Naive B cell (primary cell): ENCODE measurements around the gene CREB3L2. TPM values are rescaled to one million over a fixed set of nuclear protein-coding genes. Genes with fewer than 3 reads are reported as not detected.
"Not testable (repeated sequence)": the region's sequence is repeated elsewhere in the genome, so short reads cannot be mapped to it uniquely, and the experiment has no call there.

Source experiments
- ATAC-seq, 2 donors: fragments of 150-1000 bp; cut with Tn5 transposase; 2 replicates each; pipeline ENCODE4 v1.10.0; 2021; ENCODE audit warnings: low read depth in 2 of 2, mild to moderate bottlenecking in 2 of 2, moderate library complexity in 2 of 2
- DNase-seq: peaks from one replicate; pipeline ENCODE4 v3.0.0; 2022
- H3K27ac Mint-ChIP-seq, 6 donors: one replicate each; pipeline ENCODE4 v1.8.0; 2020 to 2022; ENCODE audit warnings: mild to moderate bottlenecking in 6 of 6, mixed read lengths in 6 of 6, moderate library complexity in 5 of 6, inconsistent platforms in 2 of 6
- H3K27me3 Mint-ChIP-seq, 3 donors: one replicate each; pipeline ENCODE4 v1.8.0; 2021 to 2022; ENCODE audit warnings: mixed read lengths in 3 of 3, mild to moderate bottlenecking in 1 of 3
- H3K36me3 Mint-ChIP-seq, 2 donors: one replicate each; pipeline ENCODE4 v1.8.0; 2020 to 2022; ENCODE audit warnings: mixed read lengths in 2 of 2, inconsistent platforms in 1 of 2, mild to moderate bottlenecking in 1 of 2
- H3K4me1 Mint-ChIP-seq, 3 donors: one replicate each; pipeline ENCODE4 v1.8.0; 2020 to 2022; ENCODE audit warnings: mixed read lengths in 3 of 3, inconsistent platforms in 1 of 3, mild to moderate bottlenecking in 1 of 3, moderate library complexity in 1 of 3
- H3K4me3 Mint-ChIP-seq, 8 donors: one replicate each; pipeline ENCODE4 v1.8.0; 2020 to 2022; ENCODE audit warnings: mild to moderate bottlenecking in 8 of 8, mixed read lengths in 8 of 8, moderate library complexity in 8 of 8, inconsistent platforms in 2 of 8
- H3K9me3 Mint-ChIP-seq, 7 donors: one replicate each; pipeline ENCODE4 v1.8.0; 2020 to 2022; ENCODE audit warnings: mixed read lengths in 7 of 7, mild to moderate bottlenecking in 5 of 7, inconsistent platforms in 2 of 7, moderate library complexity in 1 of 7
- polyA plus RNA-seq, 6 donors: library from polyadenylated mRNA; unstranded; fragments of 300-500 nt; fragmentation: Illumina TruSeq; gene quantifications; one replicate each; pipeline ENCODE4 v1.2.3, GENCODE V29; 2021; ENCODE audit warnings: low read depth in 6 of 6

The CREB3L2 gene
- polyA plus RNA-seq, 6 donors from 2014 or later: 8.0 to 26.6 (median 19.5) TPM

DNA sequence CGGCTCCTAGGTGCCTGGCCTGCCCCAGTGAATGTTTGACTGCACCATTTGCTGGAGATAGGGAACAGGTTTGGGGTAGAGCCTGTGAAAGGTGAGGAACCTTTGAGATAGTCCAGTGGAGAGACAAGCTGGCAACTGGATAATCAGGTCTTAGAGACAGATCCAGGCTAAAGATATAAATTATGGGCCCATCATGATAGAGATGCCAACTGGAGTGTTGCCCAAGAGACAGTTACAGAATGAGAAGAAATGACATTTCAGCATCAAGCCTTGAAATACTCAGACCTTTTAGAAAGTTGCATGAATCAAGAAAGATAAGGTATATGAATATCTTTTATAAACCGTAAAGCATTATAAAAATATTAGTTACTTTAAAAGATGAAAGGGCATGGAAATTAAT lies 27.1 kb downstream of the CREB3L2 start:
- DNase-seq (no peak), ATAC-seq (no peak)
- peaks cover 0 to 8% of the 10 kb centered on the region in 2 donors for H3K36me3 Mint-ChIP-seq
- H3K9me3 Mint-ChIP-seq: peaks cover 0 to 2% (median 0%) of the 10 kb centered on the region in 7 donors
- H3K4me1 Mint-ChIP-seq: peaks cover 15 to 58% (median 23%) of the 10 kb centered on the region in 3 donors
- no peak overlapping the region for H3K4me3 Mint-ChIP-seq
- H3K27me3 Mint-ChIP-seq: no peaks in the 10 kb centered on the region
- peak overlapping the region in 4 of 6 donors; percentile 4 to 67 (median 30) for H3K27ac Mint-ChIP-seq

GRCh38 chr7:137970253-137970975 lies 31.5 kb downstream of the CREB3L2 start:
- Mint-ChIP-seq H3K27me3 (no peaks in the 10 kb centered on the region), H3K27ac (no peak overlapping the region), H3K4me1 (peaks cover 36 to 46% (median 42%) of the 10 kb centered on the region in 3 donors), H3K4me3 (no peak overlapping the region), H3K36me3 (peaks cover 4 to 16% of the 10 kb centered on the region in 2 donors), H3K9me3 (peaks cover 0 to 4% (median 0%) of the 10 kb centered on the region in 7 donors)
- DNase-seq (no peak), ATAC-seq (no peak)

GRCh38 chr7:137969828-137970227 lies 32.1 kb downstream of the CREB3L2 start:
- peaks cover 36 to 46% (median 42%) of the 10 kb centered on the region in 3 donors for H3K4me1 Mint-ChIP-seq
- H3K27me3 Mint-ChIP-seq: no peaks in the 10 kb centered on the region
- peaks cover 4 to 16% of the 10 kb centered on the region in 2 donors for H3K36me3 Mint-ChIP-seq
- H3K4me3 Mint-ChIP-seq: no peak overlapping the region
- peaks cover 0 to 4% (median 0%) of the 10 kb centered on the region in 7 donors for H3K9me3 Mint-ChIP-seq
- DNase-seq (no peak), ATAC-seq (no peak)
- H3K27ac Mint-ChIP-seq: no peak overlapping the region

DNA sequence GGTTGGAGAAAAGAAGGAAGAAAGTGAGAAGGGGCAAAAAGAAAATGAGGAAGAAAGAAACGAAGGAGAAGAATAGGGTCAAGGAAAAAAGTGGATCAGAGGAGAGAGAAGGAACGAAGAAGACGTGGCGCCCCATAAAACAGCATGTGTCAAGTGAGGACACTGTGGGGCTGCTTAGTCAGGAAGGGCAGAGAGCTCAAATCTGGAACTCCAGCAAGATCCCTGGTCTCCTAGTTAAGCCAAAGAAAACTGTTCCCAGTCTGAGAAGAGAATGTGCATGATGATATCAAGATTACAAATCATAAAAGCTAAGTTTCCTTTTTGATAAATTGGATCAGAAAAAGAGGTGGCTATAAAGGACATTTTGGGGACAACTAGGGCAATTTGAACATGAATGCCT lies 33.0 kb downstream of the CREB3L2 start:
- H3K27me3 Mint-ChIP-seq: no peaks in the 10 kb centered on the region
- H3K36me3 Mint-ChIP-seq: peaks cover 4 to 8% of the 10 kb centered on the region in 2 donors
- DNase-seq: no peak
- peak overlapping the region in 1 of 6 donors; percentile 42 for H3K27ac Mint-ChIP-seq
- peaks cover 28 to 37% (median 33%) of the 10 kb centered on the region in 3 donors for H3K4me1 Mint-ChIP-seq
- ATAC-seq: no peak
- H3K4me3 Mint-ChIP-seq: no peak overlapping the region
- peaks cover 0 to 4% (median 0%) of the 10 kb centered on the region in 7 donors for H3K9me3 Mint-ChIP-seq

GRCh38 chr7:137968339-137968738 lies 33.5 kb downstream of the CREB3L2 start:
- H3K4me3 Mint-ChIP-seq, H3K36me3 Mint-ChIP-seq, DNase-seq, H3K9me3 Mint-ChIP-seq, ATAC-seq, H3K27me3 Mint-ChIP-seq: not testable (repeated sequence)
- H3K27ac Mint-ChIP-seq: peak overlapping the region in 2 of 6 donors; percentile 19 to 75
- peaks cover 28 to 33% (median 33%) of the 10 kb centered on the region in 3 donors for H3K4me1 Mint-ChIP-seq

DNA sequence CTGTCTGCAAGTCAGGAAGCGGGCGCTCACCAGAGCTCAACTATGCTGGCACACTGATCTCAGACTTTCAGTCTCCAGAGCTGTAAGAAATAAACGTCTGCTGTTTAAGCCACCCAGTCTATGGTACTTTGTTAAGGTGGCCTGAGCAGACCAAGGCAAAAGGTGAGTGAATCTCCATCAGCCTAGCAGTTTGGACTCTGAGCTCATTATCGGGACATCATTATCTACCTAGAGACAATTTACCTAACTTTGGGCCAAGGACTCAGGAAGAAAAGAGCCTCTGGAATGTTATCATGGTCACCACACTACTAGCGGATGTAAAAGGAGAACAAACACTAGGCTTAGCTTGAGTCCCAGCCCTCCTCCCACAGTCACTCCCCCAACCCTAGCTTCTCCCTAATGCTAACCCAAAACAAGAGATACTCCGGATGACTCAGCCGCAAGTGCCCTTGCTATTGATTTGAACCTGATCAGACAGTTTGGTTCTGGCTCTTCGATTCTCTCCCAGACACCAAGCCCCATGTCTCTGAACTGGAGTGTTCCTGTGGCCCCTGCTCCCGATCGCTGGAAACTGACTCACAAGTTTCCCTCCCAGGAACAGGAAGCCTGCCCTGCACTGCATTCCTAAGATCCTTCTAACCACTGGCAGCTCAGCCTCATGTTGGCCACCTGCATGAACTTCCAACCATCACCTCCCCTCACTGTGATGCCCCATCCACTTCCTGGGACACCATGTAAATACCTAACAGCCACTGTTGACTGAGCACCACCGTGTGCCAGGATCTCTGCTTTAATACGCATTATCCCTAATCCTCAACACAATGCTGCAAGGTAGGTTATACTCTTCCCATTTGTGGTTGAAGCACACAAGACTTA lies 34.5 kb downstream of the CREB3L2 start:
- H3K27ac Mint-ChIP-seq: peak overlapping the region in 3 of 6 donors; percentile 19 to 73 (median 39)
- H3K9me3 Mint-ChIP-seq: peaks cover 0 to 4% (median 0%) of the 10 kb centered on the region in 7 donors

GRCh38 chr7:137966641-137967142 lies 35.2 kb downstream of the CREB3L2 start:
- peaks cover 0 to 4% (median 0%) of the 10 kb centered on the region in 7 donors for H3K9me3 Mint-ChIP-seq
- H3K36me3 Mint-ChIP-seq: peaks cover 4 to 16% of the 10 kb centered on the region in 2 donors
- peaks cover 41 to 42% (median 42%) of the 10 kb centered on the region in 3 donors for H3K4me1 Mint-ChIP-seq
- H3K27me3 Mint-ChIP-seq: no peaks in the 10 kb centered on the region
- no peak for ATAC-seq
- peak overlapping the region in 2 of 6 donors; percentile 28 to 73 for H3K27ac Mint-ChIP-seq
- DNase-seq: no peak
- H3K4me3 Mint-ChIP-seq: no peak overlapping the region

More for the DNA sequence above, 34.5 kb downstream of the CREB3L2 start:
- no peak overlapping the region for H3K4me3 Mint-ChIP-seq
- H3K36me3 Mint-ChIP-seq: peaks cover 4 to 16% of the 10 kb centered on the region in 2 donors
- no peak for ATAC-seq
- no peaks in the 10 kb centered on the region for H3K27me3 Mint-ChIP-seq
- H3K4me1 Mint-ChIP-seq: peaks cover 34 to 36% (median 35%) of the 10 kb centered on the region in 3 donors
- DNase-seq: no peak

DNA sequence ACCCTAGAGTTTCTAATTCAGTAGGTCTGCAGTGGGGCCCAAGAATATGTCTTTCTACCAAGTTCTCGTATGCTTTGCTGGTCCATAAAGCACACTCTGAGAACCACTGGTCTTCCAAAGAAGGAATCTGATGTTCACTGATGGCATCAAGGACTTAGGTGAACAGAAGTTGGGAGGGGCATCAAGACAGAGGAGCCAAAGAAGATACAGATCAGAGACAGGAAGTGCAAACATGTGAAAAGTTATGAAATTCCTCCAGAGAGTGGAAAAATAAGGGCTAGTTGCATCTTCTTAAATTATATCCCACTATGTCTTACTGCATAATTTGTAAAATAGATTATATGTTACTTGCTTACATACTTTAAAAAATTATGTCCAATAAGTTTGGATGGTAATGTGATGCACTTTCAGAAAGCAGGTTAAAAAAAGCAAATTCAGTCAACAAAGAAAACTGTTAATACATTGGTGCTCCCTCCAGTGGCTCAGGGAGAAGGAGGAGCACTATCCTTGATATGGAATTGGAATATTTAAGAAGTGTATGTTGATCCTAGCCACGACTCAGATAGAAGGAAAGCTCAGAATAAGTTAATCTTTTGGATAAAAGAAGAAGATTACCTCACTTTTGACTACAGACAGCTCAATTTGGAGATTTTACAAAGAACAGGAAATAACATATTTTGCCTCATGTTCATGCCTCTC lies 35.8 kb downstream of the CREB3L2 start:
- Mint-ChIP-seq H3K27me3 (no peaks in the 10 kb centered on the region), H3K4me3 (no peak overlapping the region), H3K4me1 (peaks cover 46 to 48% (median 48%) of the 10 kb centered on the region in 3 donors), H3K36me3 (peaks cover 4 to 16% of the 10 kb centered on the region in 2 donors), H3K9me3 (peaks cover 0 to 4% (median 0%) of the 10 kb centered on the region in 7 donors), H3K27ac (peak overlapping the region in 3 of 6 donors; percentile 19 to 69 (median 28))
- no peak for ATAC-seq
- no peak for DNase-seq

DNA sequence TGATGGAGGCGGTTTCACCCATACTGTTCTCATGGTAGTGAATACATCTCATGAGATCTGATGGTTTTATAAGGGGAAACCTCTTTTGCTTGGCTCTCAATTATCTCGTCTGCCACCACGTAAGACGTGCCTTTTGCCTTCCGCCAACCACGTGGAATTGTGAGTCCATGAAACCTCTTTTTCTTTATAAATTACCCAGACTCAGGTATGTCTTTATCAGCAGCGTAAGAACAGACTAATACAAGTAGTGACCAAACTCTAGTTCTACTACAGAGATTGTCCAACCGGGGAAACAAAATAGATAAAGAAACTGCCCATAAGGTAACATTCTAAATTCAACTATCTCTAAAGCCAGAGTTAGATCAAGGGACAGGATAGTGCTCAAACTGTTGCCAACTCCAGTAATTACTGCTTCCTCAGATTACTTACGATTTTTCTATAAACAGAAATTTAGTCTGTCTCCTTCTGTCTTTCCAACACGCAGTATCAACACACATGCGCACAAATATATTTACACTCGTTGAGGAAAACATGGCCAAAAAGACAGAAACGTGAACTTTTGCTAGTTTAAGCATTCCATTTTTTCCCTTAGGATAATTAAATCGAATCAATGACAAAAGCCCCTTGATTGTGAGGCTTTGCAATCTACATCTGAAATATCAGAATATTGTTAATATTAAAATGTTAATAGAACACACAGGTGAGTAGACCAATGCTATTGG lies 36.9 kb downstream of the CREB3L2 start:
- H3K27ac Mint-ChIP-seq: no peak overlapping the region
- peaks cover 48 to 53% (median 51%) of the 10 kb centered on the region in 3 donors for H3K4me1 Mint-ChIP-seq
- ATAC-seq (no peak), DNase-seq (no peak)
- peaks cover 0 to 4% (median 0%) of the 10 kb centered on the region in 7 donors for H3K9me3 Mint-ChIP-seq
- no peak overlapping the region for H3K4me3 Mint-ChIP-seq
- peaks cover 4 to 16% of the 10 kb centered on the region in 2 donors for H3K36me3 Mint-ChIP-seq
- no peaks in the 10 kb centered on the region for H3K27me3 Mint-ChIP-seq

GRCh38 chr7:137962875-137963507 lies 38.9 kb downstream of the CREB3L2 start:
- Mint-ChIP-seq H3K27ac (peak overlapping the region in 1 of 6 donors; percentile 5), H3K9me3 (no peaks in the 10 kb centered on the region), H3K4me3 (no peak overlapping the region), H3K36me3 (peaks cover 6 to 8% of the 10 kb centered on the region in 2 donors), H3K4me1 (peaks cover 51 to 60% (median 57%) of the 10 kb centered on the region in 3 donors), H3K27me3 (no peaks in the 10 kb centered on the region)
- ATAC-seq (no peak), DNase-seq (no peak)

DNA sequence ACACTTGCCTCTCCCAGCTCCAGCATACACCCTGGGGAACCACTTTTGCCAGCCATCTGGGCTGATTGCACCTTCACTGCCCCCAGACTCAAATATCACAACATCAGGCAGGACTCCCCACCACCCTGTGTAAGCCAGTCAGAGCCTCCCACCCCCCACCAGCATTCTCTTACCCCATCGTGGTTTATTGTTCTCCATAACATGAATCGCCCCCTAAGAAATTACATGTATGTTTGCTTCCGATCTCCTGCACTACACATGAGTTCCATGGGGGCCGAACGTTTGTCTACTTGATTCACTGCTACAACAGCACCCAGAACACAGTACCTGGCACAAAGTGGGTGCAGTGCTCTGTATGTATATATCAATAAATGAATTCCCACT lies 39.4 kb downstream of the CREB3L2 start:
- ATAC-seq (no peak), DNase-seq (no peak)
- Mint-ChIP-seq H3K27ac (peak overlapping the region in 2 of 6 donors; percentile 5 to 89), H3K36me3 (peaks cover 7 to 8% of the 10 kb centered on the region in 2 donors), H3K27me3 (no peaks in the 10 kb centered on the region), H3K4me3 (no peak overlapping the region), H3K4me1 (peaks cover 46 to 55% (median 52%) of the 10 kb centered on the region in 3 donors), H3K9me3 (no peaks in the 10 kb centered on the region)
